Measurements from ENCODE around the gene PIK3IP1.

Gene PIK3IP1

DNA sequence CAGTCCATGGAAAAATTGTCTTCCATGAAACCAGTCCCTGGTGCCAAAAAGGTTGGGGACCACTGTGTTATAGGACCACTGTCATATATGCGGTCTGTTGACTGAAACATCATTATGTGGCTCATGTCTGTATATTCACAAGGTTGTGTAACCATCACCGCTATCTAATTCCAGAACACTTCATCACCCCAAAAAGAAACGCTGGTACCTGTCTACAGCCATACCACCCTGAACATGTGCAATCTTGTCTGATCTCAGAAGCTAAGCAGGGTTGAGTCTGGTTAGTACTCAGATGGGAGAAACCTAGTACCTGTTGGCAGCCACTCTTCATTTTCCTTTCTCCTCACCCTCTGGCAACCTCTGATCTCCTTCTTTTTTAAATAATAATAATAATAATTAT is 12.9 kb upstream of the PIK3IP1 start:
- DNase-seq, result no peak

DNA sequence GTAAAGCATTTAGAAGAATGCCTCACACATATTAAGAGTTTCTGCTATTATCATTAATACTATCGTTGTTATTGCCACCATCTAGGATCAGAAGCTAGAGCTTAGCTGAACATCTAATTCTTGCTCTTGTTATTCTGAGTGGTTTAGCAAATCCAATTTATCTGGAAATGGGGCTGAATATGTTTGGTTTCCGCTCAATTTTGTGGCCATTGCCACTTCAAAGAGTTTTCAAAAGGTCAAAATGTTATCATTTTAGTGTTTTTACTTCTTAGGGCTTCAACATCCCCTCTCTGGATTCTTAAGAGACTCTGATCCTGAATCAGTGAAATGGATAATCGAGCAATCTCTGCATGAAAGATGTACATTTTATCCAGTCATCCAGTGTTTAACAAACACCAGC is 10.2 kb upstream of the PIK3IP1 start:
- DNase-seq, result no peak

DNA sequence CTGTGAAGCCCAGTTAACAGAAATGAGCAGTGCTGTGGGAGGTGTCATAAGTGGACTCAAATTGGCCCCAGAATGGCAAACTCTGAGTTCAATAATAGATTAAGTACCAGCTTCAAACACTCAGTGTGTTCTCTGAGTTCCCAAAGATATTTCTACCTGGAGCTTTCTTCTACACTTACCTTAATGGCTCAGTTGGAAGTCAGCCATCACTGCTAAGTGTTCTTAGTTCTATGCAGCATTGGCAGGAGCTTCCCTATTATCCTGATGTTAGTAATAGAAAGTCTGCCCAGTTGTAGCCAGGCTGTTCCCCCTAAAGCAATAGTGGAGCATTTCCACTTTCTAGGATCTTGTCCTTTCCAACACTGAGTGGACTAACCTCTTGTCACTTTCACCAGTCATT is 9.7 kb upstream of the PIK3IP1 start:
- DNase-seq, result peak; percentile 23

DNA sequence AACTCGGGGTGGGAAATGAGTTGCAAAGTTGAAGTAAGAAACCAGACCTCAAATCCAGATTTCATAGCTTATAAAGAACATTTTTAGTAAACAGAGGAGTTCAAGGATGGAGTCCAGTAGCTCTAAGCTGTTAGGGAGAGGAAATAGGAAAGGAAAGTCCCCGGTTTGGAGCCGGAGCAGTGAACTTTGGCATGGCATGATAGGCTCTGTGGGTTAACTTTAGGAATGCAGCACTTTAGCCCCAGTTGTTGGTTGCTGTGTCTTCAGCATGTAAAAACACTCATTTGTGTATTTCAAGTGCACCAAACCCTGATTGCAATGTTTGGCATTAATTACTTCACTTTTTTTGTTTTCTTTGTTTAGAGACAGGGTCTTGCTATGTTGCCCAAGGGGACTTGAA is 8.6 kb upstream of the PIK3IP1 start:
- DNase-seq, result no peak

DNA sequence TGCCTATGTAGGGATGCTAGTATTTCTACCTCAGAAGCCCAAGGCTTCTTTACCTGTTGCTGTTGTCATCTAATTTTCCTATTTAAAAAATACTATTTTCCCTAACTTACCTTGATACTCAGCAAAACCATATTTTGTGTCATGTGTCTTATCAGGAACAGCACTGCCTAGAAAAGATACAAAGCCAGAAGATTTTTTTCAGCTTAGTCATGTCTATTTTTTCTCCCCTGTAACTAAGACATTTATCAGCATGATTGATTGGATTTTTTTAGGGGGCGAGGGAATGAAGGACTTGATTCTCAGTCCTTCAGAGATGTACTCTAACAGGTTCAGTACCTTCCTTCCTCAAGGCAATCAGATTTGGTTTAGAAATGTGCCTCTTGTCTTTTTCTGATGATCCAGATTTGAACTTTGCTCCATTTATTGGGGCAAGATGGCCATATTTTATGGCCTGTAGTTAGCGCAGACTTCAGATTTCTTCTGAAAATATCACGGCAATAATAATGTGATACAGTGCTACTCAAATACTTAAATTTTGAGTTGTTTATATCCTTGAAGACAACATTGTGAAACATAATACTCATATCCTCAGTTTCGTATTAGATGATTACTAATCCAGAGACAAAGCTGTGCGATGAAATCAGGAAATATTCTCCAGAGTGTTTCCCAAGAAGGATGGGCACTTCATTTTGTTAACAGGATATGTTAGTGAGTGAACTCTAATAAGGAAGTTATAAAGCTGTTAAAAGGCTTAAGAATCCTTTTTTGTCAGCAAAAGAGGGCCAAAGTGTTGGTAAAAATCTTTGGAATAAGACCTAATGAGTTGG is 3.8 kb upstream of the PIK3IP1 start:
- no peak for DNase-seq

DNA sequence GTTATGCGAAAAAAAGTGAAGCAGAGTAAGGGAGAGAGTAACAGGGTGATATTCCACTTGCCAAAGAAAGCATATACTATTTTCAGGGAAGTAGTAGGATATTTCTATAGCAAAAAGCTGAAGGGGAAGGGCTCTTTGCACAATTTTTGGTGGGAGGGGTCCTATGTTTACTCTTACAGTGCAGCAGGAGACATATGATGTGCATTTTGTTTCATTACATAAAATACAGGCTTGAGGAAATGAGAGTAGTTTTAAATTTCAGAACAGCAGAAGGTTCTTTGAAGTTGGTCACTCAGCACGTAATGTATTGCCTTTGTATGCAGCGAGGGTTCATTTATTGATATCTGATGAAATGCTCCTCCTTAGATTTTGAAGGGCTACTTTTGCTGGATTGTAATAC is 3.1 kb upstream of the PIK3IP1 start:
- no peak for DNase-seq

DNA sequence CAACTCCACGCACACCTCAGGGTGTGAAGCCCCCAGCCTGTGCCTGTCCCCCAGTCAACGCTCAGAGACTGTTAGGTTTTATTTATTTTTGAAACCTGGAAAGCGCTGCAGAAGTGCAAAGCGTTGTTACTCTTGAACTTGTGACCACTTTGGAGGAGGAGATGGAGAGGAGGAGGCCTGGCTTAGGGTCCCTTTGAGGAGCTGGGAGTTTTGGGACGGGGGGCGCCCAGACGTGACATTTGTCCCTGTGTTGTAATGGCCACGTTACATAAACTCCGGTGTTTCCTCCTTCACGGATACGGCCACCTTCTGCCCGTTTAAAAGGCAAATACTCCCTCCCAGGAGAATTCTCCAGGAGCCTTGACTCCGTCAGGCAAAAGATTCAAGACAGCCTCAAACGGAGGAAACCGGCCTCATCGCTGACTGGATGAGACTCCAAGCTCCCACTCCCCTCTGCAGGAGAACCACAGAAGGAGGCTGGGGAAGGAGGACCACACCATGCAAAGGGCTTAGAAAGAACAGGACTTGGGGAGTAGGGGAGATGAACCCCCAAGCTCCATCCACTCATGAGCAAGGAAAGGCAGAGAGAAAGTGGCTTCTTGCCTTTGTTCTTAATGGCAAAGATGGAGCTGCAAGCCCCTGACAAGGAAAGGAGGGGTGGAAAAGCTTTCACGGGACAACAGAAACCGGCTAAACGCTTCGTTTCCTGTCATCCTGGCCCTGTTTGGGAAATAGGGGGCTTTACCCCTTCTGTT is 630 bp downstream of the PIK3IP1 start:
- no peak for DNase-seq

DNA sequence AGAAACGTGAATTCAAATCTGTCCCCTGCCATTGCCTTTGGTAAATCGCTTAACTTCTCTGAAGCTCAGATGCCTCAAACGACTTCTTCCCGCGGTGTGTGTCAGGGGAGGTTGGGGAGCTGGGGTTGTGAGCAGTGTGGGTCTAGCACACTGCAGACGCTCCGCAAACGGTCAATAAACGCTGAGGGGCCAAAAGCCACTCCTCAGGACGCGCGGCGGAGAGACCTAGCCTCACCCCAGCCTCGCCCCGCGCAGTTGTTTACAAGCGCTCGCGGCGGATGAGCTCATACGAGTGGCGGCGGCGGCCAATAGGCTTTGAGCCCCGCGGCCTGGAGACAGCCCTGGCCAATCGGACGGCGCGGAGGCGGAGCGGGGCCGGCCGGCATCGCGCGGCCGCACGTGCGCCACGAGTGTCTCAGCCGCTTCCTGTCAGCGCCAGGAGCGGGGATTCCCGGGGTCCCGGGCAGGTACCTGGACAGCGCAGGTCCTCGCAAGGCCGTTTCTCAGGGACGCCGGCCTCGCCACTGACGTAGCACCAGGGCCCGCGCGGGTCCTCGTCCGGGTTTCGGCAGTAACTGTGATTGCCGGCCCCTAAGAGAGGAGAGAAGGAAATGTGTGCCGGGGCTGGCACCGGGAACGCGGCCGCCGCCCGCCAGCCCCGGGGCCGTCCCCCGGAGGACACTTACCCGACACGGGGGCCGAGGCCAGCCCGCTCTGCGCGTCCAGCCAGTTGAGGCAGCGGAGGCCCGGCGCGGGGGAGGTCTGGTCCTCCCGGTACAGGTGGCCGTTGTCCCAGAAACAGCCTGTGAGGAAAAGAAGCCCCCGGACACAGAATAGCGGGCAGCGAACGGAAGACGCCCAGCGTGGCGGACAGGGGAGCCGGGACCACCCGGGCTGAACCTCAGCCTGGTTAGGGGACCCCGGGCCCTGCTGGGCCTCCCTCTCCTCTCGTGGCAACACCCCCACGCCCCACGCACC is 1.5 kb downstream of the PIK3IP1 start:
- peak; percentile 81 for DNase-seq

DNA sequence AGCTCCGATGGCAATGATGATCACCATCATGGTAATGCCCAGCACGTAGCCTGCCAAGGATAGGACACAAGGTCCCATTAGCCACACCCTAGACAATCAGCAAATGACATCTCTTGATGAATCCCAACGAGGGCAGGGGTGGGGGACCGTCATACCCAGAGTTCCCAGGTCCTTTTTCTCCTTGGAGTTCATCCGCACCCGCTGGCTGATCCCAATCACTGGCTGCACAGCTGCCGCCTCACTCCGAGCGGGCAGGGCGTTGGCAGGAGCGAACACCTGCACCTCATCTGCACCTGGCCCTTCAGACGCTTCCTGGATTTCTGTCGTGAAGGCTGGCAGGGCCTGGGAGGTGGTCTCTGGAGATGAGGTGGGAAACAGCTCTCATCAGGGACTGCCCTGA is 2.9 kb downstream of the PIK3IP1 start:
- no peak for DNase-seq

DNA sequence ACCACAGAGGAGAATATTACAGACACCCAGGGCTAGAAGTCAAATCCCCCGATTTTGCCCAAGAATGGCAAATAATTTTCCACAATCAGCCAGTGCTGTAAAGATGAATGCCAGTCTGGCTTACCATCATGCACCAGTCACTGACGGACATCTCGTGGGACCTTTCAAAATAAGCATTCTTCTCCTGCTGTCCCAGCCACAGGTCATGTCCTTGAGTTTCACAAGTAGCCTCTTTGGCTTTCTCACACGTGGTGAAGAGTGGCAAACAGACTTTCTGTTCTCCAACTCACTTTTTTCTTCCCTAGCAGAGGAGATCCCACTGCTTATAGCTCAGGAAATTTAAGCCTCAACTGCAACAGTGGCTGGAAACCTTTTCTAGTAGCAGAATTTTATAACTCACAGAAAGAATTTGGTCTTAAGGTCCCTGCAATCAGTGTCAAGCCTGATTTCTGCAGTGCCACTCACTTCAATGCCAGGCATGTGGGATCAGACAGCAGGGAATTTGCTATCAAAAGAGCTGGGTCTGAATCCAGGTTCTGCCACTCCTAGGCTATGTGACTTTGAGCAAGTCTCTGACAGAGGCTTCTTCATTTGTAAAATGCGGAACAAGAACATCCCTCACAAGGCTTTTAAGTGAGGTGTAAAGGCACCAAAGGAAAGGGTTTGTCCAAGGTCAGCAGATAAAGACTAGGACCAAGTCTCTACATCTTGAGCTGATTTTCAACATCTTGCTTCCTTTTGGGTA is 3.6 kb downstream of the PIK3IP1 start:
- DNase-seq, result no peak

DNA sequence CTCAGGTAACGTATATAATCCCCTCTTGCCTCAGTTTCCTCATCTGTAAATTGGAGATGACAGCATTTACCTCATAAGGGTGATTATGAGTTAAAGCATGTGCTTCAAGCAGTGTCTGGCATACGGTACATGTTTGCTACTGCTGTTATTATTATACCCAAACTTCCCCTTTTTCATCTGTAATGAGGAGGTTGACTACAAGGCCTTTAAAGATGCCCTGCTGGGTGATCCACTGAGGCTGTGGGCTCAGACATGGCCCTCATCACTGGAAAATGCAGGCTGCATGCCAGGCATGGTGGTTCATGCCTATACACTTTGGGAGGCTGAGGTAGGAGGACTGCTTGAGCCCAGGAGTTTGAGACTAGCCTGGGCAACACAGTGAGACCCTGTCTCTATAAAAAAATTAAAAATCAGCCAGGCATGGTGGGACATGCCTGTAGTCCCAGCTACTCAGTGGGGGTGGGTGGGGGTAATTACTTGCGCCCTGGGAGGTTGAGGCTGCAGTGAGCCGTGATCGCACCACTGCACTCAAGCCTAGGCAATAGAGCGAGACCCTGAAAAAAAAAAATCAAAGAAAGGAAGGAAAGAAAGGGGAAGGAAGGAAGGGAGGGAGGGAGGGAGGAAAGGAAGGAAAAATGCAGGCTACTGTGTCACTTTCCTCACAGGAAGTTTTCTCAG is 4.3 kb downstream of the PIK3IP1 start:
- DNase-seq, result no peak

DNA sequence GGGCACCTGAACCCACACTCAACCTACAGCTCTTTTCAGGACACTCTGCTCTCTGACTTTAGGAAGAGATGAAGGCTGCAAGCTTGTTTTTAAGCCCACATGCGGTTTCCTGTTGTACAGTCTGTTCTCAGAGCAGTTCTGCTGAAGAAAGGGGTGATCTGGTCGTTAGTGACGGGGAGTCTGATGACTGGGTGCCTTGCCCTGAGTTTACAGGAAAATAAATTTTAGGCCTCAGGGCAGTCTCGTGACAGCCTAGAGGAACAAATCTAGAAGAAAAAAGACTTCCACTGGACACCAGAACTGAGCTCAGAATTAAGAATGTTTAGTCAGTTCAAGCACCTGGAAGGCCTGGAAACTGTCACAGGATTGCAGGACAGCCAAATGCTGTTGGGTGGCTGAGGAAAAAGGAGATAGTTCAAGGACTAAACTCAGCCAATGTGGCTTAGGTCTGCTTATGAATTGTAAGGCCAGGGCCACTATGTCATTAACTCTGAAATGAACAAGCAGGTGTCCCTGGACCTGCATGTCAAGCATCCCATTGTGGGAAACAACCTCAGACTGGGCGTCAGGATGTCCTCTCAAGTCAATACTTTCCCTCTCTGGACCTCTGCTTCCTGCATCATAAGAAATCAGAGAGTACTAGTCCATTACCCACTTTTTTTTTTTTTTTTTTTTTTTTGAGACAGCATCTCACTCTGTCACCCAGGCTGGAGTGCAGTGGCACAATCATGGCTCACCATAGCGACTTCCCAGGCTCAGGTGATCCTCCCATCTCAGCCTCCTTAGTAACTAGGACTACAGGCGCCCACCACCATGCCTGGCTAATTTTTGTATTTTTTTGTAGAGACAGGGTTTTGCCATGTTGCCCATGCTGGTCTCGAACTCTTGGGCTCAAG is 5.7 kb downstream of the PIK3IP1 start:
- no peak for DNase-seq

DNA sequence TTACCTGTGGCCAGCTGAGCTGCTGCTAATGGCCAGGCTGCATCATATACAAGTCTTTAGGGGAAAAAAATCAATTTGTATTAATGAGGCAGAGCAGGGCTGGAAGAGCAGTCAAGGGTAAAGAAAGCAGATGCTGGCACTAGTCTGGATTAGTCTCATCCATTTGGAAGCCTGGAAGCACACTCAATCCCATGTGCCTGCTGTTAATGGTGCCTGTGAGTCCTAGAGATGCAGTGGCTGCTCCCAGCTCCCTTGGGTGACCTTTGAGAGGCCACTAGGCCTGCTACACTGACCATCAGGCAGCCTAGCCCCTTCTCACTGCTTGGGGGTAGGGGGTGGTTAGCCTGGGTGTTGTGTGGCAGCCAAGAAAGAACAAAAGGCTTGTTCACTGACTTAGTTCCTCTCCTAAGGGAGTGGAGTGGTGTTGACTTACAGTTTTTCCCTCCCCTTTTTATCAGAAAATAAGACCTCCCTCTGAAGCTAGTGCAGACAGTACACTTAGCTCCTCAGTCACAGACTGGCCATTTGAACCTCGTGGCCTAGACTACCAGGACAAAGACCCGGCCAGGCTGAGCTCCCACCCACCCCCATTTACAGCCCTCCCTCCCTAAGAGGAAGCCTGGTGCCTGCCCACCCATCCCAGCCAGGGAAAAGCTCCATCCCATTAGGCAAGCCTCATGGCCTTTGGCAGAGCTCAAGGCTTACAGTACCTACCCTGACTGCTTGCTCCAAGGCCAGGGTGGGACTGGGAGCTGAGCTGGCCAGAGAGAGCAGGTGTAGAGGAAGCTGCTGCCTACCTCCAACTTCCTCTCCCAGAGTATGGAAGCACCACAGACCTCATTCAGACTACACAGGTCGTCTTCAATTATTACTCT is 7.8 kb downstream of the PIK3IP1 start:
- DNase-seq, result no peak

DNA sequence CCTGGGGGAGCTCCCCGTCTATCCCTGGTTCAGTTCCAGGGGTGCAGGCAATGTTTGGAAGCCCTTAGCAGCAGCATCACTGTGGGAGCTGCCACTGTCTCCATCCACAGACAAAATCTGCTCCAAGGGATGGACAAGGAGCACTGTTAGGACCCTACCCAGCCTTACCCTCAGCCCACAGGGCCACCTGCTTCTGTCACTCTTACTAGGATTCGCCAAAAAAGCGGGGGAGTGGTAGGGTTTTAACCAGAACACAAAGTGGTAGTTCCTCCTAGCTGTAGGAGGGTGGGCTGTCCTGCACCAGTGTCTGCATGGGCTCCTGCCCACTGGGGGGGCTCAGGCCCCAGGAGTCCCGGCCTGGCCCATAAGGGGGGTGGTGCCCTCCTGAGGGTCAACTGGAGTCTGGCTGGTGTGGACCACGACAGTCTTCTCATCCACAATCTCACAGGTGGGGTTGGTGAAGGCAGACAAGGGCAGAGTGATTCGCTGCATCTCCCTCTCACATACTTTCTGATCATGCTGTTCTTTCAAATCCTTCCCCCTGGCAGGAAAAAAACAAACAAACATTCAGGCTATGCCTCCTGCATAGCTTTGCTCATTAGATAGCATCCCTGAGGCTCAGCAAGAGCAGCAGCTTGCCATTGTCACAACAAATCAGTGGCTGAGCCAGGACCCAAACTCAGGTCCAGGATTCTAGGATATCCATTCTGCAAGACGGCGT is 9.4 kb downstream of the PIK3IP1 start:
- no peak for DNase-seq

DNA sequence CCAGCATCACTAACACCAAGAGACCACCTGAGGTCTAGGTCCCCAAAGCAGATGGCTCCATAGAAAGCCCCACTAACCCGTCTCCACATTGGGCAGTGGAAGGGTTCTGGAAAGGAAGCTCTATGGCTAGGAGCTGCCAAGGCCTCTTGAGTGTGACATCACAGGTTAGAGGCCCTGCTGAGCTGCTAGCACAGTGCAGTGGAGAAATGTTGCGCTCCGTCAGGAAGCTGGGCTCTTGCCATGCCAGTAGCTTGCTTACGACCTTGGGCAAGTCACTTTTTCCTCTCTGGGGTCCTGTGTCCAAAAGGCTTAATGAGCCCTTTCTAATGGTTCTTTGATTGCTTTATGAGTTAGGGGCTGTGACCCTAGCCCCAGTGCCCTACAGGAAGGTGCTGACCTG is 10.6 kb downstream of the PIK3IP1 start:
- DNase-seq, result no peak

DNA sequence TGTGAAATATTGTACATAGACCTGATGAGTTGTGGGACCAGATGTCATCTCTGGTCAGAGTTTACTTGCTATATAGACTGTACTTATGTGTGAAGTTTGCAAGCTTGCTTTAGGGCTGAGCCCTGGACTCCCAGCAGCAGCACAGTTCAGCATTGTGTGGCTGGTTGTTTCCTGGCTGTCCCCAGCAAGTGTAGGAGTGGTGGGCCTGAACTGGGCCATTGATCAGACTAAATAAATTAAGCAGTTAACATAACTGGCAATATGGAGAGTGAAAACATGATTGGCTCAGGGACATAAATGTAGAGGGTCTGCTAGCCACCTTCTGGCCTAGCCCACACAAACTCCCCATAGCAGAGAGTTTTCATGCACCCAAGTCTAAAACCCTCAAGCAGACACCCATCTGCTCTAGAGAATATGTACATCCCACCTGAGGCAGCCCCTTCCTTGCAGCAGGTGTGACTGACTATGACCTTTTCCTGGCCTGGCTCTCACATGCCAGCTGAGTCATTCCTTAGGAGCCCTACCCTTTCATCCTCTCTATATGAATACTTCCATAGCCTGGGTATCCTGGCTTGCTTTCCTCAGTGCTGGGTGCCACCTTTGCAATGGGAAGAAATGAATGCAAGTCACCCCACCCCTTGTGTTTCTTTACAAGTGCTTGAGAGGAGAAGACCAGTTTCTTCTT is 12.3 kb downstream of the PIK3IP1 start:
- no peak for DNase-seq

DNA sequence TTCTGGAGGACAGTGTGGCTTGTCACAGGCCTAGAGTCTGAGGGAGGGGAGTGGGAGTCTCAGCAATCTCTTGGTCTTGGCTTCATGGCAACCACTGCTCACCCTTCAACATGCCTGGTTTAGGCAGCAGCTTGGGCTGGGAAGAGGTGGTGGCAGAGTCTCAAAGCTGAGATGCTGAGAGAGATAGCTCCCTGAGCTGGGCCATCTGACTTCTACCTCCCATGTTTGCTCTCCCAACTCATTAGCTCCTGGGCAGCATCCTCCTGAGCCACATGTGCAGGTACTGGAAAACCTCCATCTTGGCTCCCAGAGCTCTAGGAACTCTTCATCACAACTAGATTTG is 13.0 kb downstream of the PIK3IP1 start:
- no peak for DNase-seq

DNA sequence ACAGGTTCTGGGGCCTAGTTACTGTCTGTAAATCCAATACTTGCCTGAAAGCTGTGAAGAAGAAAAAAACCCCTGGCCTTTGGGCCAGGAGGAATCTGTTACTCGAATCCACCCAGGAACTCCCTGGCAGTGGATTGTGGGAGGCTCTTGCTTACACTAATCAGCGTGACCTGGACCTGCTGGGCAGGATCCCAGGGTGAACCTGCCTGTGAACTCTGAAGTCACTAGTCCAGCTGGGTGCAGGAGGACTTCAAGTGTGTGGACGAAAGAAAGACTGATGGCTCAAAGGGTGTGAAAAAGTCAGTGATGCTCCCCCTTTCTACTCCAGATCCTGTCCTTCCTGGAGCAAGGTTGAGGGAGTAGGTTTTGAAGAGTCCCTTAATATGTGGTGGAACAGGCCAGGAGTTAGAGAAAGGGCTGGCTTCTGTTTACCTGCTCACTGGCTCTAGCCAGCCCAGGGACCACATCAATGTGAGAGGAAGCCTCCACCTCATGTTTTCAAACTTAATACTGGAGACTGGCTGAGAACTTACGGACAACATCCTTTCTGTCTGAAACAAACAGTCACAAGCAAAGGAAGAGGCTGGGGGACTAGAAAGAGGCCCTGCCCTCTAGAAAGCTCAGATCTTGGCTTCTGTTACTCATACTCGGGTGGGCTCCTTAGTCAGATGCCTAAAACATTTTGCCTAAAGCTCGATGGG is 13.5 kb downstream of the PIK3IP1 start:
- no peak for DNase-seq

Data from NCI-H1092 (cell line).